PC-3 (cell line): ENCODE measurements around the gene OMG. TPM values are rescaled to one million over a fixed set of nuclear protein-coding genes. Genes with fewer than 3 reads are reported as not detected.

Source experiments
- ATAC-seq: fragments of 200-7000 bp; cut with Tn5 transposase; 2 replicates; pipeline ENCODE4 v1.9.1; 2020; ENCODE audit warnings: mild to moderate bottlenecking, moderate library complexity
- BruUV-seq: library from RNA; stranded (reverse); fragments of 400-500 nt; replicated peaks from 2 replicates; lab custom pipeline; 2021; lab: Mats Ljungman, UMichigan
- CTCF ChIA-PET: fragments of 300-600 bp; sonication (Branson Sonifier 250); formaldehyde crosslinking; loops from one replicate; lab custom pipeline; 2022; ENCODE audit warnings: antibody characterized with exemption; lab: Charles Lee
- POLR2A ChIA-PET: fragments of 300-600 bp; sonication (Branson Sonifier 250); formaldehyde crosslinking; loops from one replicate; lab custom pipeline; 2022; ENCODE audit warnings: antibody characterized with exemption; ENCODE audit not compliant: unreplicated experiment; lab: Charles Lee
- DNase-seq: peaks from one replicate; pipeline ENCODE4 v3.0.0-alpha.2; 2015
- H2AFZ ChIP-seq: fragments of 300-600 bp; sonication (generic); 2 replicates; pipeline ENCODE4 v1.6.0; 2016; ENCODE audit warnings: antibody characterized with exemption, low read length
- H3F3A ChIP-seq: fragments of 300-600 bp; sonication (generic); one replicate; pipeline ENCODE4 v1.6.0; 2017; ENCODE audit warnings: antibody characterized with exemption, low read length, control low read depth, mild to moderate bottlenecking; ENCODE audit not compliant: unreplicated experiment
- H3K27ac ChIP-seq: fragments of 300-600 bp; sonication (generic); 2 replicates; pipeline ENCODE4 v1.5.1; 2016; ENCODE audit warnings: mild to moderate bottlenecking, low read length
- H3K27me3 ChIP-seq: fragments of 300-600 bp; sonication (generic); 2 replicates; pipeline ENCODE4 v1.6.1; 2016; ENCODE audit warnings: low read length, mixed read lengths
- H3K36me3 ChIP-seq: fragments of 300-600 bp; sonication (generic); 2 replicates; pipeline ENCODE4 v1.6.1; 2016; ENCODE audit warnings: low read depth, mixed run types, low read length, mixed read lengths
- H3K4me1 ChIP-seq: fragments of 300-600 bp; sonication (generic); 2 replicates; pipeline ENCODE4 v1.5.1; 2016; ENCODE audit warnings: low read length; ENCODE audit not compliant: insufficient read depth
- H3K4me2 ChIP-seq: fragments of 300-600 bp; sonication (generic); 2 replicates; pipeline ENCODE4 v1.6.0; 2016; ENCODE audit warnings: low read length
- H3K4me3 ChIP-seq: fragments of 300-600 bp; sonication (generic); 2 replicates; pipeline ENCODE4 v1.5.1; 2016; ENCODE audit warnings: mild to moderate bottlenecking, low read length, mixed read lengths
- H3K79me2 ChIP-seq: fragments of 300-600 bp; sonication (generic); 2 replicates; pipeline ENCODE4 v1.6.1; 2017; ENCODE audit warnings: low read length, mixed read lengths
- H3K9ac ChIP-seq: fragments of 300-600 bp; sonication (generic); 2 replicates; pipeline ENCODE4 v1.6.0; 2016; ENCODE audit warnings: mild to moderate bottlenecking, low read length
- H3K9me2 ChIP-seq: fragments of 300-600 bp; sonication (generic); replicated peaks from 2 replicates; pipeline ENCODE4 v1.6.1; 2016; ENCODE audit warnings: mixed run types, low read length, mixed read lengths
- H3K9me3 ChIP-seq: fragments of 300-600 bp; sonication (generic); 2 replicates; pipeline ENCODE4 v1.6.1; 2016; ENCODE audit warnings: low read length, mixed read lengths
- H4K20me1 ChIP-seq: fragments of 300-600 bp; sonication (generic); 2 replicates; pipeline ENCODE4 v1.6.1; 2016; ENCODE audit warnings: low read length, mixed read lengths
- EZH2 ChIP-seq: fragments of 300-600 bp; sonication (generic); IDR thresholded peaks from one replicate; pipeline ENCODE4 v1.6.1; 2017; ENCODE audit warnings: antibody characterized with exemption, mild to moderate bottlenecking, low read length; ENCODE audit not compliant: unreplicated experiment
- EZH2phosphoT487 ChIP-seq: fragments of 300-600 bp; sonication (generic); IDR thresholded peaks from 2 replicates; pipeline ENCODE4 v1.6.1; 2018; ENCODE audit warnings: mild to moderate bottlenecking, antibody characterized with exemption, low read length, borderline replicate concordance
- intact Hi-C: fragments of 100-400 bp; cut with micrococcal nuclease; formaldehyde crosslinking; loops from 2 replicates; pipeline ENCODE4 v1.9.0; 2023
- total RNA-seq: library from RNA; depleted of rRNA; stranded (reverse); fragments of >200 nt; gene quantifications from 2 replicates; pipeline ENCODE4 v1.2.3, GENCODE V29; 2014
- TF ChIP-seq, protein P1 (sequence below): fragments of 300-600 bp; sonication (generic); conservative IDR thresholded peaks from 2 replicates; pipeline ENCODE4 v1.5.1; 2017; ENCODE audit warnings: antibody characterized with exemption, low read depth, mild to moderate bottlenecking, low read length

The OMG gene
- total RNA-seq, 1 experiment from 2014 or later, result not detected

- Histone ChIP-seq H2AFZ (no peak overlapping the region), H4K20me1 (no peaks in the 10 kb centered on the region), H3K9me3 (no peaks in the 10 kb centered on the region), H3K79me2 (no peaks in the 10 kb centered on the region), H3K9ac (no peak overlapping the region), H3K9me2 (no peaks in the 10 kb centered on the region), H3K36me3 (no peaks in the 10 kb centered on the region), H3K4me2 (no peak overlapping the region), H3K27me3 (no peaks in the 10 kb centered on the region), H3F3A (no peaks in the 10 kb centered on the region), H3K27ac (no peak overlapping the region), H3K4me1 (no peaks in the 10 kb centered on the region), H3K4me3 (no peak overlapping the region)
- no TSS peak for BruUV-seq
- ATAC-seq, result no peak
- CTCF ChIA-PET, result no interaction called here
- no peak for DNase-seq
- POLR2A ChIA-PET, result no interaction called here
- intact Hi-C loops, result loop anchor here (10.0 kb wide), 1 partner anchor 45 kb away; no protein-coding TSS in a partner anchor
- TF ChIP-seq, protein P1, sequence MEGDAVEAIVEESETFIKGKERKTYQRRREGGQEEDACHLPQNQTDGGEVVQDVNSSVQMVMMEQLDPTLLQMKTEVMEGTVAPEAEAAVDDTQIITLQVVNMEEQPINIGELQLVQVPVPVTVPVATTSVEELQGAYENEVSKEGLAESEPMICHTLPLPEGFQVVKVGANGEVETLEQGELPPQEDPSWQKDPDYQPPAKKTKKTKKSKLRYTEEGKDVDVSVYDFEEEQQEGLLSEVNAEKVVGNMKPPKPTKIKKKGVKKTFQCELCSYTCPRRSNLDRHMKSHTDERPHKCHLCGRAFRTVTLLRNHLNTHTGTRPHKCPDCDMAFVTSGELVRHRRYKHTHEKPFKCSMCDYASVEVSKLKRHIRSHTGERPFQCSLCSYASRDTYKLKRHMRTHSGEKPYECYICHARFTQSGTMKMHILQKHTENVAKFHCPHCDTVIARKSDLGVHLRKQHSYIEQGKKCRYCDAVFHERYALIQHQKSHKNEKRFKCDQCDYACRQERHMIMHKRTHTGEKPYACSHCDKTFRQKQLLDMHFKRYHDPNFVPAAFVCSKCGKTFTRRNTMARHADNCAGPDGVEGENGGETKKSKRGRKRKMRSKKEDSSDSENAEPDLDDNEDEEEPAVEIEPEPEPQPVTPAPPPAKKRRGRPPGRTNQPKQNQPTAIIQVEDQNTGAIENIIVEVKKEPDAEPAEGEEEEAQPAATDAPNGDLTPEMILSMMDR, result no peak
- TF ChIP-seq EZH2phosphoT487 (no peak), EZH2 (no peak)
These were observed 2.6 kb upstream of the OMG start for GRCh38 chr17:31299624-31300023.

GRCh38 chr17:31296142-31296541 lies 897 bp downstream of the OMG start:
- DNase-seq, result no peak

GRCh38 chr17:31295489-31295871 lies 1.6 kb downstream of the OMG start:
- no peaks in the 10 kb centered on the region for H3K27me3 ChIP-seq
- no peak for DNase-seq
- no peak overlapping the region for H3K4me3 ChIP-seq
- ATAC-seq, result no peak
- peaks cover under 1% of the 10 kb centered on the region for H3K4me1 ChIP-seq
- no peaks in the 10 kb centered on the region for H3F3A ChIP-seq
- no peaks in the 10 kb centered on the region for H3K36me3 ChIP-seq
- BruUV-seq, result no TSS peak
- no peaks in the 10 kb centered on the region for H3K79me2 ChIP-seq
- no peaks in the 10 kb centered on the region for H3K9me2 ChIP-seq
- no peak for TF ChIP-seq EZH2
- TF ChIP-seq EZH2phosphoT487, result no peak
- TF ChIP-seq, protein P1, result no peak
- ChIA-PET CTCF (no interaction called here), POLR2A (no interaction called here)
- no peak overlapping the region for H2AFZ ChIP-seq
- H4K20me1 ChIP-seq, result no peaks in the 10 kb centered on the region
- H3K27ac ChIP-seq, result no peak overlapping the region
- no peaks in the 10 kb centered on the region for H3K9me3 ChIP-seq
- H3K4me2 ChIP-seq, result no peak overlapping the region
- H3K9ac ChIP-seq, result no peak overlapping the region
- intact Hi-C loops, result no loop called here

More at GRCh38 chr17:31296142-31296541, 897 bp downstream of the OMG start:
- ATAC-seq, result no peak
- BruUV-seq, result no TSS peak
- Histone ChIP-seq H3K79me2 (no peaks in the 10 kb centered on the region), H3K9me2 (no peaks in the 10 kb centered on the region), H3K27me3 (no peaks in the 10 kb centered on the region), H3K9me3 (no peaks in the 10 kb centered on the region), H3K9ac (no peak overlapping the region), H3F3A (no peaks in the 10 kb centered on the region), H3K36me3 (no peaks in the 10 kb centered on the region), H3K4me2 (no peak overlapping the region), H4K20me1 (no peaks in the 10 kb centered on the region), H3K4me3 (no peak overlapping the region), H3K27ac (no peak overlapping the region), H2AFZ (no peak overlapping the region), H3K4me1 (no peaks in the 10 kb centered on the region)
- ChIA-PET POLR2A (no interaction called here), CTCF (no interaction called here)
- intact Hi-C loops, result no loop called here
- TF ChIP-seq, protein P1, result no peak
- no peak for TF ChIP-seq EZH2phosphoT487
- no peak for TF ChIP-seq EZH2
